Stimulated activated CD4-positive, alpha-beta T cell treated with anti-CD3 and anti-CD28 coated beads, Interleukin-12 subunit alpha, Interleukin-12 subunit beta, amount 100 ng/mL, for 24 hours (primary cell): ENCODE results near the gene NPW.

Source experiments
- DNase-seq, 2 experiments: peaks; one replicate each; pipeline ENCODE4 v3.0.0-alpha.2; 2020; ENCODE audit warnings: low read depth in 2 of 2

The NPW gene

GRCh38 chr16:1984347-1985225 is 35.0 kb upstream of the NPW start:
- DNase-seq: no peak

- no peak for DNase-seq
Observed at GRCh38 chr16:1985466-1986150, 34.0 kb upstream of the NPW start.

- DNase-seq: no peak
Observed at GRCh38 chr16:1987198-1987597, 32.4 kb upstream of the NPW start.

- no peak for DNase-seq
Observed at GRCh38 chr16:1989209-1990100, 30.1 kb upstream of the NPW start, which contains the start of gene SYNGR3. SYNGR3 (plus strand) TSS chr16:1989970; CDS start chr16:1990103, 133 bp downstream.

GRCh38 chr16:1990101-1990350 is 29.6 kb upstream of the NPW start:
- no peak for DNase-seq

- no peak for DNase-seq
Observed at GRCh38 chr16:1990351-1991134, 29.0 kb upstream of the NPW start.

- no peak for DNase-seq
Observed at GRCh38 chr16:1991135-1991551, 28.4 kb upstream of the NPW start.

GRCh38 chr16:1991588-1991947 is 28.0 kb upstream of the NPW start:
- no peak for DNase-seq

GRCh38 chr16:1991948-1992703 is 27.5 kb upstream of the NPW start:
- peak; percentile 93 to 97 for DNase-seq

- no peak for DNase-seq
Observed at GRCh38 chr16:1992704-1993317, 26.8 kb upstream of the NPW start.

GRCh38 chr16:1993731-1994131 is 25.9 kb upstream of the NPW start:
- no peak for DNase-seq

GRCh38 chr16:1997494-1998359 is 21.9 kb upstream of the NPW start:
- no peak for DNase-seq

- DNase-seq: no peak
Observed at GRCh38 chr16:1998360-1998835, 21.2 kb upstream of the NPW start.

- no peak for DNase-seq
Observed at GRCh38 chr16:1998852-1999801, 20.5 kb upstream of the NPW start.

GRCh38 chr16:1999866-2000514 is 19.6 kb upstream of the NPW start:
- no peak for DNase-seq

GRCh38 chr16:2001035-2001434 is 18.6 kb upstream of the NPW start:
- no peak for DNase-seq
